ENCODE data around the gene TMEM125.

TMEM125 gene

GRCh38 chr1:43237121-43237520, 32.7 kb upstream of the TMEM125 start:
- TF ChIP-seq GATA2 (IDR thresholded peaks at IDR 0.05; ENCODE audit: low read depth, low read length) = no peak
- no peak for TF ChIP-seq GATA3 (IDR thresholded peaks at IDR 0.05; ENCODE audit: low read depth, low read length)

GRCh38 chr1:43238085-43238484, 31.7 kb upstream of the TMEM125 start:
- TF ChIP-seq GATA3 (IDR thresholded peaks at IDR 0.05; ENCODE audit: low read depth, low read length) (no peak), GATA2 (IDR thresholded peaks at IDR 0.05; ENCODE audit: low read depth, low read length) (no peak)

- TF ChIP-seq GATA3 (IDR thresholded peaks at IDR 0.05; ENCODE audit: low read depth, low read length) = no peak
- no peak for TF ChIP-seq GATA2 (IDR thresholded peaks at IDR 0.05; ENCODE audit: low read depth, low read length)
Observed at GRCh38 chr1:43238991-43239469, 30.8 kb upstream of the TMEM125 start.

- TF ChIP-seq GATA2 (IDR thresholded peaks at IDR 0.05; ENCODE audit: low read depth, low read length) (no peak), GATA3 (IDR thresholded peaks at IDR 0.05; ENCODE audit: low read depth, low read length) (no peak)
Observed at GRCh38 chr1:43239484-43239883, 30.3 kb upstream of the TMEM125 start.

- TF ChIP-seq GATA2 (IDR thresholded peaks at IDR 0.05; ENCODE audit: low read depth, low read length) (no peak), GATA3 (IDR thresholded peaks at IDR 0.05; ENCODE audit: low read depth, low read length) (no peak)
Observed at GRCh38 chr1:43241413-43241836, 28.4 kb upstream of the TMEM125 start.

GRCh38 chr1:43243299-43243698, 26.5 kb upstream of the TMEM125 start:
- TF ChIP-seq GATA2 (IDR thresholded peaks at IDR 0.05; ENCODE audit: low read depth, low read length) (no peak), GATA3 (IDR thresholded peaks at IDR 0.05; ENCODE audit: low read depth, low read length) (no peak)

GRCh38 chr1:43246466-43247213, 23.1 kb upstream of the TMEM125 start:
- no peak for TF ChIP-seq GATA2 (IDR thresholded peaks at IDR 0.05; ENCODE audit: low read depth, low read length)
- TF ChIP-seq GATA3 (IDR thresholded peaks at IDR 0.05; ENCODE audit: low read depth, low read length) = no peak

GRCh38 chr1:43247256-43247921, 22.4 kb upstream of the TMEM125 start:
- TF ChIP-seq GATA2 (IDR thresholded peaks at IDR 0.05; ENCODE audit: low read depth, low read length) (no peak), GATA3 (IDR thresholded peaks at IDR 0.05; ENCODE audit: low read depth, low read length) (no peak)

- TF ChIP-seq GATA3 (IDR thresholded peaks at IDR 0.05; ENCODE audit: low read depth, low read length) (no peak), GATA2 (IDR thresholded peaks at IDR 0.05; ENCODE audit: low read depth, low read length) (no peak)
Observed at GRCh38 chr1:43250351-43250761, 19.4 kb upstream of the TMEM125 start.

GRCh38 chr1:43251024-43251423, 18.8 kb upstream of the TMEM125 start:
- TF ChIP-seq GATA3 (IDR thresholded peaks at IDR 0.05; ENCODE audit: low read depth, low read length) (no peak), GATA2 (IDR thresholded peaks at IDR 0.05; ENCODE audit: low read depth, low read length) (no peak)

- TF ChIP-seq GATA2 (IDR thresholded peaks at IDR 0.05; ENCODE audit: low read depth, low read length) (no peak), GATA3 (IDR thresholded peaks at IDR 0.05; ENCODE audit: low read depth, low read length) (no peak)
Observed at GRCh38 chr1:43252225-43252624, 17.6 kb upstream of the TMEM125 start.

- TF ChIP-seq GATA2 (IDR thresholded peaks at IDR 0.05; ENCODE audit: low read depth, low read length) (no peak), GATA3 (IDR thresholded peaks at IDR 0.05; ENCODE audit: low read depth, low read length) (no peak)
Observed at GRCh38 chr1:43253173-43253572, 16.6 kb upstream of the TMEM125 start.

- no peak for TF ChIP-seq GATA3 (IDR thresholded peaks at IDR 0.05; ENCODE audit: low read depth, low read length)
- TF ChIP-seq GATA2 (IDR thresholded peaks at IDR 0.05; ENCODE audit: low read depth, low read length) = no peak
Observed at GRCh38 chr1:43253876-43254275, 15.9 kb upstream of the TMEM125 start.

GRCh38 chr1:43255438-43256210, 14.2 kb upstream of the TMEM125 start:
- TF ChIP-seq GATA2 (IDR thresholded peaks at IDR 0.05; ENCODE audit: low read depth, low read length) = no peak
- no peak for TF ChIP-seq GATA3 (IDR thresholded peaks at IDR 0.05; ENCODE audit: low read depth, low read length)
